Measurements from ENCODE around the gene HES4.

HES4 gene

GRCh38 chr1:952603-953002 lies 47.3 kb downstream of the HES4 start:
- TF ChIP-seq ZFX (IDR thresholded peaks at IDR 0.05), result no peak
- no peak overlapping the region for H3K27ac ChIP-seq

- H3K27ac ChIP-seq, result no peak overlapping the region
- TF ChIP-seq ZFX (IDR thresholded peaks at IDR 0.05) (no peak), CTCF (conservative IDR thresholded peaks at IDR 0.05) (no peak)
Measured at GRCh38 chr1:952201-952600, 47.7 kb downstream of the HES4 start.

GRCh38 chr1:951364-951763 lies 48.5 kb downstream of the HES4 start:
- H3K27ac ChIP-seq, result no peak overlapping the region
- TF ChIP-seq ZFX (IDR thresholded peaks at IDR 0.05), result no peak
- no peak; the same call in 1 of the 2 replicates for TF ChIP-seq CTCF (conservative IDR thresholded peaks at IDR 0.05)

GRCh38 chr1:950881-951280 lies 49.0 kb downstream of the HES4 start:
- H3K27ac ChIP-seq, result no peak overlapping the region
- TF ChIP-seq CTCF (conservative IDR thresholded peaks at IDR 0.05), result no peak
- TF ChIP-seq ZFX (IDR thresholded peaks at IDR 0.05), result no peak

- TF ChIP-seq CTCF (conservative IDR thresholded peaks at IDR 0.05) (no peak), ZFX (IDR thresholded peaks at IDR 0.05) (no peak)
- no peak overlapping the region for H3K27ac ChIP-seq
Measured at GRCh38 chr1:950268-950667, 49.6 kb downstream of the HES4 start.
